ENCODE measurements around the gene MRPS12. TPM values are rescaled to one million over a fixed set of nuclear protein-coding genes. Genes with fewer than 3 reads are reported as not detected.

The MRPS12 gene
- total and polyA plus RNA-seq, 2 experiments from 2014 or later, result 33.5 to 68.9 TPM

- Histone ChIP-seq H3K4me3 (no peak overlapping the region), H3K27me3 (replicated peaks; ENCODE audit: insufficient read depth) (no peaks in the 10 kb centered on the region), H3K4me1 (ENCODE audit: insufficient read depth) (0 out of 2 replicates have a peak, but pooled peaks cover 5% of the 10 kb centered on the region), H3K79me2 (ENCODE audit: insufficient read depth) (peaks cover 50% of the 10 kb centered on the region), H3K4me2 (ENCODE audit: unreplicated experiment) (no peak overlapping the region), H3K9ac (no peak overlapping the region), H3K9me3 (ENCODE audit: low read depth) (no peaks in the 10 kb centered on the region), H4K20me1 (ENCODE audit: insufficient read depth) (no peaks in the 10 kb centered on the region), H2AFZ (no peak overlapping the region), H3K27ac (no peak overlapping the region), H3K36me3 (ENCODE audit: low read depth) (0 out of 2 replicates have a peak, but pooled peaks cover 7% of the 10 kb centered on the region), H3K9me2 (ENCODE audit: insufficient read depth) (no peaks in the 10 kb centered on the region), H3F3A (ENCODE audit: insufficient read depth) (peaks cover 11% of the 10 kb centered on the region)
- peak; percentile 53 for DNase-seq
- in situ Hi-C loops (cut with MboI), result no loop called here
- TF ChIP-seq EZH2phosphoT487 (IDR thresholded peaks at IDR 0.05; ENCODE audit: insufficient read depth, low read depth) (no peak), EZH2 (IDR thresholded peaks at IDR 0.05; ENCODE audit: insufficient read depth, poor library complexity, severe bottlenecking) (no peak)
- WGBS, 2 experiments (ENCODE audit: low coverage in 1 of 2, low lambda C conversion rate in 2 of 2, missing lambda C conversion rate in 2 of 2), result 66 to 73% methylated on average over 12 of the region's 12 CpGs
Measured at GRCh38 chr19:38970664-38971532, 40.2 kb downstream of the MRPS12 start.

- Histone ChIP-seq H3K9me2 (ENCODE audit: insufficient read depth) (no peaks in the 10 kb centered on the region), H3K27me3 (replicated peaks; ENCODE audit: insufficient read depth) (no peaks in the 10 kb centered on the region), H4K20me1 (ENCODE audit: insufficient read depth) (no peaks in the 10 kb centered on the region), H3K4me2 (ENCODE audit: unreplicated experiment) (no peak overlapping the region), H3K9me3 (ENCODE audit: low read depth) (no peaks in the 10 kb centered on the region), H3K36me3 (ENCODE audit: low read depth) (0 out of 2 replicates have a peak, but pooled peaks cover 7% of the 10 kb centered on the region), H3F3A (ENCODE audit: insufficient read depth) (peaks cover 16% of the 10 kb centered on the region), H3K27ac (no peak overlapping the region), H3K79me2 (ENCODE audit: insufficient read depth) (peaks cover 50% of the 10 kb centered on the region), H3K4me1 (ENCODE audit: insufficient read depth) (peaks cover 11% of the 10 kb centered on the region; the same call in 1 of the 2 replicates), H3K9ac (no peak overlapping the region), H3K4me3 (no peak overlapping the region), H2AFZ (no peak overlapping the region)
- in situ Hi-C loops (cut with MboI), result no loop called here
- TF ChIP-seq EZH2 (IDR thresholded peaks at IDR 0.05; ENCODE audit: insufficient read depth, poor library complexity, severe bottlenecking), result no peak
- no peak for TF ChIP-seq EZH2phosphoT487 (IDR thresholded peaks at IDR 0.05; ENCODE audit: insufficient read depth, low read depth)
- WGBS, 2 experiments (ENCODE audit: low coverage in 1 of 2, low lambda C conversion rate in 2 of 2, missing lambda C conversion rate in 2 of 2), result 69 to 79% methylated on average over 2 of the region's 2 CpGs
- peak; percentile 22 for DNase-seq
Measured at GRCh38 chr19:38971672-38972071, 40.9 kb downstream of the MRPS12 start.

GRCh38 chr19:38974624-38975213, 44.0 kb downstream of the MRPS12 start:
- Histone ChIP-seq H3K4me3 (peak overlapping the region; percentile 79), H2AFZ (peak overlapping the region; percentile 86), H3K4me2 (ENCODE audit: unreplicated experiment) (peak overlapping the region; percentile 98), H3K79me2 (ENCODE audit: insufficient read depth) (peaks cover 40% of the 10 kb centered on the region), H3K9ac (peak overlapping the region; percentile 86), H3K36me3 (ENCODE audit: low read depth) (no peaks in the 10 kb centered on the region), H3F3A (ENCODE audit: insufficient read depth) (peaks cover 20% of the 10 kb centered on the region), H3K27me3 (replicated peaks; ENCODE audit: insufficient read depth) (no peaks in the 10 kb centered on the region), H4K20me1 (ENCODE audit: insufficient read depth) (no peaks in the 10 kb centered on the region), H3K9me3 (ENCODE audit: low read depth) (no peaks in the 10 kb centered on the region), H3K4me1 (ENCODE audit: insufficient read depth) (peaks cover 6% of the 10 kb centered on the region; the same call in 1 of the 2 replicates), H3K27ac (peak overlapping the region; percentile 85), H3K9me2 (ENCODE audit: insufficient read depth) (no peaks in the 10 kb centered on the region)
- peak; percentile 56 for DNase-seq
- in situ Hi-C loops (cut with MboI), result no loop called here
- TF ChIP-seq EZH2 (IDR thresholded peaks at IDR 0.05; ENCODE audit: insufficient read depth, poor library complexity, severe bottlenecking), result no peak
- no peak for TF ChIP-seq EZH2phosphoT487 (IDR thresholded peaks at IDR 0.05; ENCODE audit: insufficient read depth, low read depth)
- WGBS, 2 experiments (ENCODE audit: low coverage in 1 of 2, low lambda C conversion rate in 2 of 2, missing lambda C conversion rate in 2 of 2), result 1 to 2% methylated on average over 19 of the region's 19 CpGs

- TF ChIP-seq EZH2phosphoT487 (IDR thresholded peaks at IDR 0.05; ENCODE audit: insufficient read depth, low read depth) (no peak), EZH2 (IDR thresholded peaks at IDR 0.05; ENCODE audit: insufficient read depth, poor library complexity, severe bottlenecking) (no peak)
- Histone ChIP-seq H4K20me1 (ENCODE audit: insufficient read depth) (no peaks in the 10 kb centered on the region), H3K27ac (peak within 1 kb of the TSS; percentile 85), H2AFZ (peak within 1 kb of the TSS; percentile 86), H3F3A (ENCODE audit: insufficient read depth) (peaks cover 20% of the 10 kb centered on the region), H3K4me2 (ENCODE audit: unreplicated experiment) (peak within 1 kb of the TSS; percentile 98), H3K9me2 (ENCODE audit: insufficient read depth) (no peaks in the 10 kb centered on the region), H3K4me3 (peak within 1 kb of the TSS; percentile 79), H3K27me3 (replicated peaks; ENCODE audit: insufficient read depth) (no peaks in the 10 kb centered on the region), H3K9ac (peak within 1 kb of the TSS; percentile 86), H3K4me1 (ENCODE audit: insufficient read depth) (peaks cover 6% of the 10 kb centered on the region; the same call in 1 of the 2 replicates), H3K79me2 (ENCODE audit: insufficient read depth) (peaks cover 34% of the 10 kb centered on the region), H3K9me3 (ENCODE audit: low read depth) (no peaks in the 10 kb centered on the region), H3K36me3 (ENCODE audit: low read depth) (no peaks in the 10 kb centered on the region)
- 1 to 2% methylated on average over 47 to 52 of the region's 63 CpGs for WGBS, 2 experiments (ENCODE audit: low coverage in 1 of 2, low lambda C conversion rate in 2 of 2, missing lambda C conversion rate in 2 of 2)
- in situ Hi-C loops (cut with MboI), result no loop called here
- DNase-seq, result peak; percentile 88
Measured at GRCh38 chr19:38975214-38975860, 44.6 kb downstream of the MRPS12 start, which contains the start of gene FBXO17. TSS of gene FBXO17 (minus strand) at chr19:38975742. CDS start at chr19:38950319, 25,423 bp downstream.

Data from GM23248 (cell line).